SU-DHL-6 (cell line): ENCODE measurements around the gene SAFB.
"Not testable (repeated sequence)": the region's sequence is repeated elsewhere in the genome, so short reads cannot be mapped to it uniquely, and the experiment has no call there.

ENCODE experiments used
- H2AFZ ChIP-seq: fragments of 200-600 bp; sonication (generic); 2 replicates; pipeline ENCODE4 v1.6.1; 2014; ENCODE audit warnings: low read depth, mild to moderate bottlenecking, moderate library complexity, mixed read lengths, antibody characterized with exemption, low read length; ENCODE audit not compliant: severe bottlenecking
- H3F3A ChIP-seq: fragments of 200-600 bp; shearing (Covaris generic); 2 replicates; pipeline ENCODE4 v1.6.0; 2016; ENCODE audit warnings: antibody characterized with exemption, mild to moderate bottlenecking; ENCODE audit not compliant: insufficient read depth
- H3K27ac ChIP-seq: fragments of 200-600 bp; sonication (generic); 2 replicates; pipeline ENCODE4 v1.5.1; 2016; ENCODE audit warnings: low read depth, mild to moderate bottlenecking, low read length, moderate library complexity, mixed read lengths
- H3K27me3 ChIP-seq: fragments of 200-600 bp; sonication (generic), shearing (Covaris generic); 2 replicates; pipeline ENCODE4 v1.6.0; 2014; ENCODE audit warnings: mild to moderate bottlenecking, low read length
- H3K36me3 ChIP-seq: fragments of 200-600 bp; sonication (generic); 2 replicates; pipeline ENCODE4 v1.6.1; 2014; ENCODE audit warnings: mild to moderate bottlenecking, low read length, mixed read lengths
- H3K4me2 ChIP-seq: fragments of 300-600, 200-600 bp; shearing (Covaris generic), sonication (generic); 2 replicates; pipeline ENCODE4 v1.6.0; 2014; ENCODE audit warnings: low read length, low read depth, mild to moderate bottlenecking; ENCODE audit not compliant: poor library complexity, severe bottlenecking
- H3K4me3 ChIP-seq: fragments of 200-600 bp; sonication (generic); 2 replicates; pipeline ENCODE4 v1.5.1; 2014; ENCODE audit warnings: antibody characterized with exemption, low read length, mild to moderate bottlenecking, mixed read lengths; ENCODE audit not compliant: insufficient read depth, poor library complexity, severe bottlenecking
- H3K79me2 ChIP-seq: fragments of 200-600 bp; sonication (generic); 2 replicates; pipeline ENCODE4 v1.6.1; 2014; ENCODE audit warnings: mild to moderate bottlenecking, low read length, moderate library complexity; ENCODE audit not compliant: insufficient read depth
- H3K9ac ChIP-seq: fragments of 200-600 bp; sonication (generic); 2 replicates; pipeline ENCODE4 v1.7.0; 2014; ENCODE audit warnings: mild to moderate bottlenecking, low read length
- H3K9me2 ChIP-seq: fragments of 200-600 bp; sonication (generic); replicated peaks from 2 replicates; pipeline ENCODE4 v1.6.1; 2014; ENCODE audit warnings: low read length; ENCODE audit not compliant: insufficient read depth
- H3K9me3 ChIP-seq: fragments of 200-600 bp; sonication (generic); 2 replicates; pipeline ENCODE4 v1.6.1; 2014; ENCODE audit warnings: low read length, mixed read lengths; ENCODE audit not compliant: insufficient read depth
- H4K20me1 ChIP-seq: fragments of 200-600 bp; sonication (generic); 2 replicates; pipeline ENCODE4 v1.6.1; 2014; ENCODE audit warnings: low read depth, mild to moderate bottlenecking, antibody characterized with exemption, low read length, moderate library complexity, mixed read lengths
- CTCF ChIP-seq: fragments of 200-600 bp; sonication (generic); IDR thresholded peaks from one replicate; pipeline ENCODE4 v1.5.1; 2017; ENCODE audit warnings: antibody characterized with exemption, mild to moderate bottlenecking, low read length, moderate library complexity; ENCODE audit not compliant: insufficient read depth, poor library complexity, severe bottlenecking
- EZH2phosphoT487 ChIP-seq: fragments of 200-600 bp; sonication (generic), shearing (Covaris generic); conservative IDR thresholded peaks from 2 replicates; pipeline ENCODE4 v1.6.1; 2018; ENCODE audit warnings: mild to moderate bottlenecking, antibody characterized with exemption, low read length, moderate library complexity, mixed read lengths

SAFB gene

GRCh38 chr19:5698635-5699422, 75.9 kb downstream of the SAFB start:
- Histone ChIP-seq H3K4me2 (no peak overlapping the region), H3K27me3 (no peaks in the 10 kb centered on the region), H3K36me3 (no peaks in the 10 kb centered on the region), H4K20me1 (no peaks in the 10 kb centered on the region; the same call in 1 of the 2 replicates), H3F3A (peaks cover 20% of the 10 kb centered on the region), H3K9ac (no peak overlapping the region), H3K9me2 (no peaks in the 10 kb centered on the region), H2AFZ (no peak overlapping the region), H3K4me3 (no peak overlapping the region), H3K27ac (no peak overlapping the region), H3K9me3 (no peaks in the 10 kb centered on the region), H3K79me2 (no peaks in the 10 kb centered on the region)
- no peak for TF ChIP-seq EZH2phosphoT487
- no peak for TF ChIP-seq CTCF

GRCh38 chr19:5700455-5701092, 77.7 kb downstream of the SAFB start:
- Histone ChIP-seq H3K4me3 (no peak overlapping the region), H3K9me3 (no peaks in the 10 kb centered on the region), H3F3A (peaks cover 11% of the 10 kb centered on the region), H3K27me3 (no peaks in the 10 kb centered on the region), H2AFZ (no peak overlapping the region), H3K36me3 (no peaks in the 10 kb centered on the region), H3K9ac (no peak overlapping the region), H3K4me2 (no peak overlapping the region), H3K79me2 (no peaks in the 10 kb centered on the region), H3K27ac (no peak overlapping the region), H4K20me1 (no peaks in the 10 kb centered on the region; the same call in 1 of the 2 replicates), H3K9me2 (no peaks in the 10 kb centered on the region)
- TF ChIP-seq CTCF, result no peak
- TF ChIP-seq EZH2phosphoT487, result no peak

GRCh38 chr19:5702053-5702410, 79.1 kb downstream of the SAFB start:
- H3K4me3 ChIP-seq, H2AFZ ChIP-seq, H3K36me3 ChIP-seq, H3K4me2 ChIP-seq, H3K79me2 ChIP-seq, H3K9me3 ChIP-seq, H3K9me2 ChIP-seq, H3K9ac ChIP-seq, H4K20me1 ChIP-seq, H3K27me3 ChIP-seq, H3K27ac ChIP-seq, H3F3A ChIP-seq: not testable (repeated sequence)
